ENCODE measurements around the gene FBP1. TPM values are rescaled to one million over a fixed set of nuclear protein-coding genes. Genes with fewer than 3 reads are reported as not detected.

The FBP1 gene
- total RNA-seq, 2 donors from 2014 or later = 28.5 to 39.9 TPM

- DNase-seq (no peak), ATAC-seq (no peak)
- Histone ChIP-seq H3K4me3 (no peak overlapping the region), H3K36me3 (replicated peaks in 1 of 2; ENCODE audit: insufficient read depth in 1 of 2, low read depth in 2 of 2) (no peaks in the 10 kb centered on the region), H3K4me1 (no peaks in the 10 kb centered on the region), H3K9me3 (no peaks in the 10 kb centered on the region), H3K27me3 (no peaks in the 10 kb centered on the region), H3K27ac (no peak overlapping the region)
- 88% methylated on average over 6 of the region's 6 CpGs for WGBS, 2 donors
- TF ChIP-seq POLR2A (IDR thresholded peaks at IDR 0.05) = no peak
- no peak for TF ChIP-seq CTCF (IDR thresholded peaks at IDR 0.05)
- intact Hi-C loops (cut with DNase I) = no loop called here
Measured at GRCh38 chr9:94584555-94584954, 54.8 kb downstream of the FBP1 start.

- H3K4me1 ChIP-seq = peaks cover 5% of the 10 kb centered on the region
- no peaks in the 10 kb centered on the region for H3K36me3 ChIP-seq (replicated peaks in 1 of 2; ENCODE audit: insufficient read depth in 1 of 2, low read depth in 2 of 2)
- H3K4me3 ChIP-seq = no peak overlapping the region
- 91 to 95% methylated on average over 5 of the region's 5 CpGs for WGBS, 2 donors
- DNase-seq = no peak
- intact Hi-C loops (cut with DNase I) = no loop called here
- ATAC-seq = no peak
- H3K9me3 ChIP-seq = no peaks in the 10 kb centered on the region
- no peak overlapping the region for H3K27ac ChIP-seq
- H3K27me3 ChIP-seq = no peaks in the 10 kb centered on the region
- no peak for TF ChIP-seq POLR2A (IDR thresholded peaks at IDR 0.05)
Measured at GRCh38 chr9:94581728-94582127, 57.6 kb downstream of the FBP1 start.

- Histone ChIP-seq H3K4me3 (no peak overlapping the region), H3K9me3 (no peaks in the 10 kb centered on the region), H3K27ac (no peak overlapping the region), H3K36me3 (replicated peaks in 1 of 2; ENCODE audit: insufficient read depth in 1 of 2, low read depth in 2 of 2) (no peaks in the 10 kb centered on the region), H3K27me3 (no peaks in the 10 kb centered on the region), H3K4me1 (peaks cover 5% of the 10 kb centered on the region)
- WGBS, 2 donors = 7 to 18% methylated on average over 2 of the region's 2 CpGs
- TF ChIP-seq POLR2A (IDR thresholded peaks at IDR 0.05) (no peak), CTCF (IDR thresholded peaks at IDR 0.05) (no peak)
- ATAC-seq (no peak), DNase-seq (no peak)
- intact Hi-C loops (cut with DNase I) = no loop called here
Measured at GRCh38 chr9:94577571-94577970, 61.7 kb downstream of the FBP1 start.

- no peaks in the 10 kb centered on the region for H3K36me3 ChIP-seq (replicated peaks in 1 of 2; ENCODE audit: insufficient read depth in 1 of 2, low read depth in 2 of 2)
- 0 to 39% methylated on average over 1 of the region's 1 CpG for WGBS, 2 donors
- no peak for ATAC-seq
Measured at GRCh38 chr9:94577036-94577435, 62.3 kb downstream of the FBP1 start.

GRCh38 chr9:94576131-94576530 is 63.2 kb downstream of the FBP1 start:
- H3K9me3 ChIP-seq = no peaks in the 10 kb centered on the region
- DNase-seq = no peak
- H3K27ac ChIP-seq = no peak overlapping the region
- H3K36me3 ChIP-seq (replicated peaks in 1 of 2; ENCODE audit: insufficient read depth in 1 of 2, low read depth in 2 of 2) = no peaks in the 10 kb centered on the region
- TF ChIP-seq CTCF (IDR thresholded peaks at IDR 0.05) (no peak), POLR2A (IDR thresholded peaks at IDR 0.05) (no peak)
- H3K4me3 ChIP-seq = no peak overlapping the region
- no peaks in the 10 kb centered on the region for H3K27me3 ChIP-seq
- 79 to 87% methylated on average over 2 of the region's 2 CpGs for WGBS, 2 donors
- ATAC-seq = no peak
- H3K4me1 ChIP-seq = peaks cover 5% of the 10 kb centered on the region
- intact Hi-C loops (cut with DNase I) = no loop called here

More at GRCh38 chr9:94577036-94577435, 62.3 kb downstream of the FBP1 start:
- Histone ChIP-seq H3K27ac (no peak overlapping the region), H3K27me3 (no peaks in the 10 kb centered on the region), H3K9me3 (no peaks in the 10 kb centered on the region), H3K4me1 (peaks cover 5% of the 10 kb centered on the region), H3K4me3 (no peak overlapping the region)
- no peak for DNase-seq
- TF ChIP-seq CTCF (IDR thresholded peaks at IDR 0.05) (no peak), POLR2A (IDR thresholded peaks at IDR 0.05) (no peak)
- intact Hi-C loops (cut with DNase I) = no loop called here

Measured in body of pancreas (tissue), 4 donors.